ENCODE results near the gene MICAL2. TPM values are rescaled to one million over a fixed set of nuclear protein-coding genes. Genes with fewer than 3 reads are reported as not detected.

The MICAL2 gene
- total RNA-seq, 1 donor from 2014 or later = 367 TPM

GRCh38 chr11:12066056-12066798 is 44.2 kb upstream of the MICAL2 start:
- no peaks in the 10 kb centered on the region for H3K36me3 ChIP-seq (ENCODE audit: control insufficient read depth, insufficient read depth, low read length)
- DNase-seq (ENCODE audit: low read depth) = peak; percentile 99
- H3K4me3 ChIP-seq (ENCODE audit: low read depth, low read length) = no peak overlapping the region
- TF ChIP-seq, protein P1, sequence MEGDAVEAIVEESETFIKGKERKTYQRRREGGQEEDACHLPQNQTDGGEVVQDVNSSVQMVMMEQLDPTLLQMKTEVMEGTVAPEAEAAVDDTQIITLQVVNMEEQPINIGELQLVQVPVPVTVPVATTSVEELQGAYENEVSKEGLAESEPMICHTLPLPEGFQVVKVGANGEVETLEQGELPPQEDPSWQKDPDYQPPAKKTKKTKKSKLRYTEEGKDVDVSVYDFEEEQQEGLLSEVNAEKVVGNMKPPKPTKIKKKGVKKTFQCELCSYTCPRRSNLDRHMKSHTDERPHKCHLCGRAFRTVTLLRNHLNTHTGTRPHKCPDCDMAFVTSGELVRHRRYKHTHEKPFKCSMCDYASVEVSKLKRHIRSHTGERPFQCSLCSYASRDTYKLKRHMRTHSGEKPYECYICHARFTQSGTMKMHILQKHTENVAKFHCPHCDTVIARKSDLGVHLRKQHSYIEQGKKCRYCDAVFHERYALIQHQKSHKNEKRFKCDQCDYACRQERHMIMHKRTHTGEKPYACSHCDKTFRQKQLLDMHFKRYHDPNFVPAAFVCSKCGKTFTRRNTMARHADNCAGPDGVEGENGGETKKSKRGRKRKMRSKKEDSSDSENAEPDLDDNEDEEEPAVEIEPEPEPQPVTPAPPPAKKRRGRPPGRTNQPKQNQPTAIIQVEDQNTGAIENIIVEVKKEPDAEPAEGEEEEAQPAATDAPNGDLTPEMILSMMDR (IDR thresholded peaks at IDR 0.05; ENCODE audit: insufficient read depth, low read length, poor library complexity, severe bottlenecking) = no peak
- H3K27me3 ChIP-seq (ENCODE audit: control insufficient read depth, insufficient read depth, low read length) = no peaks in the 10 kb centered on the region

GRCh38 chr11:12066799-12067508 is 43.4 kb upstream of the MICAL2 start:
- TF ChIP-seq, protein P1 (IDR thresholded peaks at IDR 0.05; ENCODE audit: insufficient read depth, low read length, poor library complexity, severe bottlenecking) = no peak
- H3K27me3 ChIP-seq (ENCODE audit: control insufficient read depth, insufficient read depth, low read length) = no peaks in the 10 kb centered on the region
- H3K4me3 ChIP-seq (ENCODE audit: low read depth, low read length) = no peak overlapping the region
- H3K36me3 ChIP-seq (ENCODE audit: control insufficient read depth, insufficient read depth, low read length) = no peaks in the 10 kb centered on the region
- DNase-seq (ENCODE audit: low read depth) = no peak

DNA sequence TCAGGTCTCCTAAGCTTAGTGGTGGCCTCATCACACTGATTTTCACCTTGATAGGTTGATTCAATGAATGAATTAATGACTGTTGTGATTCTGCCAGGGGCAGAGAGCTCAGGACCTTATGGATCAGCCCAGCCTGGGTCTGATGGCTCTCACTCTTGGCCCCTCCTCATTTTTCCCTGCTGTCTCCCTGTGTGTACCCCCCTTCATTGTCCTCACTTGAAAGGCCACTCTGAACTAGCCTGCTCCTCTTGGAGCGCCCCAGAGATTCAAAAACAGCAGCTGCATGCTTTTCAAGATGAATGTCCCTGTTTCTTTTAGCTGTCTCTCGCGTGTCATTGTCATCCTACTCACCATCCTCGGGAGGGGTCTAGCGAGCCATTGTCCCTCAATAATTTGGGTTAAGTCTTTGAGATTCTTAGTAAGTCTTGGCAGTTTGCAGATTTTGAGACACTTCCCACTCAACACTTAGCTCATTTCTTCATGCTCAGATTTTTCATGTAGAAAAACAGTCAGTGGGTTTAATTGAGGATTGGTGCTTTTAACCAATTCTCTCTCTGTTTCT is 42.5 kb upstream of the MICAL2 start:
- Histone ChIP-seq H3K36me3 (ENCODE audit: control insufficient read depth, insufficient read depth, low read length) (no peaks in the 10 kb centered on the region), H3K4me3 (ENCODE audit: low read depth, low read length) (no peak overlapping the region), H3K27me3 (ENCODE audit: control insufficient read depth, insufficient read depth, low read length) (no peaks in the 10 kb centered on the region)
- no peak for DNase-seq (ENCODE audit: low read depth)
- TF ChIP-seq, protein P1 (IDR thresholded peaks at IDR 0.05; ENCODE audit: insufficient read depth, low read length, poor library complexity, severe bottlenecking) = no peak

DNA sequence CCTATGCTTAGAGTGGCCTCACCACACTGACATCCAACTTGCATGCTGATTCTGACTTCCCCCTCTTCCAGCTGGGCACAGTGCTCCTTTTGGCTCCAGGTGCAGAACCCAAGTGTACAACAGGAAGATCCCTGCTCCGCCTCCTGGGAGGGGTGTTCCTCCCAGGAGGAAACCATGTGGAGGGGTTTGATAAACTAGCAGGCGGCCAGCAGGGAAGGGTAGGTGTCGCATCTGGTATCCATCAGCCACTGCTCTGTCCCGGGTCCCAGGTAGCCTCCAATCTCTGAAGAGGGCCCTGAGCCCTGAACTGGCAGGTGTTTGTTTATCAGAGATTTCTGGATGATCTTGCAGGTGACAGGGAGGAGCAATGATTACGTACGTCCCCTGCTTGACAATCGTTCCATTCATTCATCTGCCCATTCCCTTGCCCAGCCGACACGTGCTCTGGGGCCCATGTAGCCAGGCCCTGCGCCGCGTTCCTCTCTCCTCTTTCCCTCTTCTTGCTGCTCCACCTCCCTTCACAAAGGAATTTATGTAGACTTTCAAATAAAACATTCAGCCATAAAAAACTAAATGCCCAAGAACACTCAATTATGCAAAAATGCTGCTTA is 41.2 kb upstream of the MICAL2 start:
- no peak overlapping the region for H3K4me3 ChIP-seq (ENCODE audit: low read depth, low read length)
- no peaks in the 10 kb centered on the region for H3K36me3 ChIP-seq (ENCODE audit: control insufficient read depth, insufficient read depth, low read length)
- no peak for DNase-seq (ENCODE audit: low read depth)
- no peaks in the 10 kb centered on the region for H3K27me3 ChIP-seq (ENCODE audit: control insufficient read depth, insufficient read depth, low read length)
- TF ChIP-seq, protein P1 (IDR thresholded peaks at IDR 0.05; ENCODE audit: insufficient read depth, low read length, poor library complexity, severe bottlenecking) = no peak

DNA sequence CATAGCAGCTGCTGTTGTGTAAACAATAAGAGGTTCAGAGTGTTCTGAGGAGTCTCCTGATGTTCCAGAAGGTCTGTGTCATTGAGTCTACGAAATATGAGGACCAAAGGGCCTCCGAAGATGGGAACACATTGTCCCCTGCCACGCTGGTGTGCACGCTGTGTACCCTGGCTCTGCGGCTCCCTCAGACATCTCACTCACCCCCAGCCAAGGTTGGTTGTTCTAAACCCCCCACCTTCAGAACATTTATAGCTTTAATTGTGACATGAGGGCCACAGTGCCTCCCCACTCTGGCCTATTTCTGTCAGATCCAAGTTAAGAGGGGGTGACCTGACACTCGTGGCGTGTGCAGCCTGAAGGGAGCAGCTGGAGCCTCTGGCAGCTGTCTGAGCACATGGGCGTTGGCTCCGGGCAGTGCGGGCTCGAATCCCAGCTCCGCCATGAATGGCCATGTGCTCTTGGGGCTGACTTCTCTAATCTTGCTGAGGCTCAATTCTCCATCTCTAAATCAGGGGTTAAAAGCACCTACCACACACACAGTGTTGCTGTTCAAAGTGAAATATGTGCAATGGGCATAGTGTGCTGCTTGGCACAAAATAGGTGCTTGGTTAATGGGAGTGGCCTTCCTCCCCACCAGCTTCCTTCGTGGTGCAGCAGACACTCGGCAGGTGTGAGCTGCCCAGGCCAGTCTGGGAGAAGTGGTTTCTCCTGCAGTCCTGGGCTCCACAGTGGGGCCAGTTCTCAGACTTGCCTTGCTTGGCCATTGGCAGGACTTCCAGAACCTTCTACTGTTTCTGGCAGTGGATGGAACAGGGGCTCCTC is 39.7 kb upstream of the MICAL2 start:
- Histone ChIP-seq H3K4me3 (ENCODE audit: low read depth, low read length) (no peak overlapping the region), H3K27me3 (ENCODE audit: control insufficient read depth, insufficient read depth, low read length) (no peaks in the 10 kb centered on the region), H3K36me3 (ENCODE audit: control insufficient read depth, insufficient read depth, low read length) (no peaks in the 10 kb centered on the region)
- TF ChIP-seq, protein P1 (IDR thresholded peaks at IDR 0.05; ENCODE audit: insufficient read depth, low read length, poor library complexity, severe bottlenecking) = no peak
- no peak for DNase-seq (ENCODE audit: low read depth)
